GM18909 (cell line): Measurements from ENCODE around the gene HOXB13.

ENCODE experiments used
- ATAC-seq: cut with Tn5 transposase; IDR thresholded peaks from one replicate; pipeline ENCODE4 v1.9.1; 2021; ENCODE audit warnings: mild to moderate bottlenecking; ENCODE audit not compliant: unreplicated experiment, poor library complexity

Gene HOXB13

DNA sequence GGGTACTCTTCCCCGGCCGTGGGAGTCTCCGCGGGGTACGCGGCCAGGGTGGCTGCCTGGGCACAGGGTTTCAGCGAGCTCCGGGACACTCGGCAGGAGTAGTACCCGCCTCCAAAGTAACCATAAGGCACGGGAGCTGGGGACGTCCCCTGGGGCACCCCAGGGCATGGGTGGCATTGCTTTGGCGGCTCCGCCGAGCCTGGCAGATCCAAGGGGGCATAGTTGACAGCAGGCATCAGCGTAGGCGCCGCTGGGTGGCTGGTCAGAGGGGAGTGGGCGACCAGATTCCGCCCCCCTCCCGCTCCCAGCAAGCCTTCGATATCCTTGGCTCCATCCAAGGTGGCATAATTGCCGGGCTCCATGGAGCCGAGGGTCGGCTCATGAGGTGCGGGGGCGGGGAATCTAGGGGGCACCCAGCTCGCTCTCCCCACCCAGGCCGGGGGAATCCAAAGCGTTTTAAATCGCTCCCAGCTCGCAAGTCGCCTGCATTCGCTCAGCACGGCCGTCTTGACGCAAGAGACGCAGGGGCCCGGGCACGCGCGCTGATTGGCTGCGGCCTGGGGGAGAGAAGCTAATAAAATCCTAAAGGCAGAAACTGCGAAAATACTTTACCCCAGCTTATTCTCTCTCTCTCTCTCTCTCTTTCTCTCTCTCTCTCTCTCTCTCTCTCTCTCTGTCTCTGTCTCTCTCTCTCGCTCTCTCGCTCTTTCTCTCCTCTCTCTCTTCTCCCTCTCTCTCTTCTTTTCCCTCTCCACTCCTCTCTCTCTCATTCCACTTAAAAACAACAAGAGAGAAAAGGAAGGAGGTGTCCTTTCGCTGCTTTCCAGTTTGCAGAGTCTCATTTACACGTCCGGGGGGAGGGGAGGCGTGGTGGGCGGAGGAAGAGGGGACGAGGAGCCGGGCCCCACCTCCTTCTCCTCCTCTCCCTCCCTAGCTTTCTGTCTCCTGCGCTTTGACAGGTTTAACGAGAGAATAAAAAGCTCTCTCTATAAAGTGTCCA lies at the start of gene HOXB13:
Gene HOXB13 (minus strand): TSS at position 519 of the 1,000 bp plus-strand sequence. CDS start 157 bp downstream, at position 362.
- ATAC-seq = no peak

- ATAC-seq = no peak
Measured at GRCh38 chr17:48776602-48777001, 48.1 kb upstream of the HOXB13 start.

DNA sequence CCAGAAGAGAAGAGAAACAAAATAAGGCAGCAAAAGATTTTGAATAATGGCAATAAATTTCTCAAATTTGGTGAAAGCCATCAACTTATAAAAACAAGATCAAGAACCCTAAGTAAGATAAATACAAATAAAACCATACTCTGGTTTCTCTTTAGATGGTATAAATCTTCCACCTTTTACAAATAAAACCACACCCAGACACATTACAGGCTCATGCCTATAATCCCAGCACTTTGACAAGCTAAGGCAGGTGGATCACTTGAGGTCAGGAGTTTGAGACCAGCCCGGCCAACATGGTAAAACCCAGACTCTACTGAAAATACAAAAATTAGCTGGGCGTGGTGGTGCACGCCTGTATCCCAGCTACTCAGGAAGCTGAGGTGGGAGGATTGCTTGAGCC lies 44.7 kb upstream of the HOXB13 start:
- ATAC-seq = no peak

- ATAC-seq = no peak
Measured at GRCh38 chr17:48770954-48771353, 42.4 kb upstream of the HOXB13 start.

DNA sequence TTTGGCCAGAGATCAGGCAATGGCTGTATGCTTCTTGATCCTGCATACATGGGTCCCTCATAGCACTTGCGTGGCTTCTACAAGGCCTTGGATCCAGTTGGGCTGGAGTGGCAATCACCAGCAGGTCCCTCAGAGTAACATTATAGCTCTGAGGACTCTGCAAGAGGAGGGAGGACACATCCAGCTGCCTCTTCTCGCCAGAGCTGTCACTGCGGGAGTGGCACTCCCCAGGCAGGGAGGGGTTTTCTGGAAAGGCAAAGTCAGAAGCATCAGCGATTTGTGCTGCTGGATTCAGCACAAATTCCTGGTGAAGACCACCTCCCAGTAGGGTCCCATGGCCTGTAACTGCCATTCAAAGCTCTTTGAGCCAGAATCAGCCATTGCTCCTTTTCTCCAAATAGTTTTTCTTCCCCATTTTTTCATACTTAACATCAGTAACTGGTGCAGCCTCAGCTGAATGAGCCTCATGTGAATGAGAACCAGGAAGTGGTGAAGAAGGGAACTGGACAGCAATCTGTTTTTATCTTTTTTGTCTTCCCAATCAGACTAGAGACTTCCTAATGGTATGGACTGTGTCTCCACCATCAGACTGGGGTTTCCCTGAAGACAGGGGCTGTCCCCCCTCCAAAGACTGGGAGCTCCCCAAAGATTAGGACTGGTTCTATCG lies 40.6 kb upstream of the HOXB13 start:
- ATAC-seq = no peak

DNA sequence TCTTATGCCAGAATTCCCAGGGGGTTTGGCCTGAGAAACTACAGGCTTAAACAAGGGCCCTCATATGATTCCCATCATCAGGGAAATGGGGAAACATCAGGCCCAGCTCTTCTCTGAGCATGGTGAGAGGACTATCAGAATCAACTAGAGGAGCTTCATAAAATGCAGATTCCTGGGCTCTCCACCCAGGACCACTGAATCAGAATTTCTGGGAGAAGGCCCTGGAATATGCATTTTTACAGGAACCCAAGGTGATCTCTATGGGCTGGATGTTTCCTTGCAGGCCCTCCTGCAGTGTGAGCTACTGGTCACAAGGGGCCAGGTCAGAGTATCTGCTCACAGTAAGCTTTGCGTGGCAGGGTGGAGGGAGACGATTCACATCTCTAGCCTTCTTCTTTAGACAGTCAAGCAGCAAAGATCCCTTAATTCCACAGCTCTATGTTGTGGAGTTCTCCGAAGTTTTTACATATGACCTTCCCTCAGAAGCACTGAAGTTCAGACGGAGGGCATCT lies 38.8 kb upstream of the HOXB13 start:
- no peak for ATAC-seq

DNA sequence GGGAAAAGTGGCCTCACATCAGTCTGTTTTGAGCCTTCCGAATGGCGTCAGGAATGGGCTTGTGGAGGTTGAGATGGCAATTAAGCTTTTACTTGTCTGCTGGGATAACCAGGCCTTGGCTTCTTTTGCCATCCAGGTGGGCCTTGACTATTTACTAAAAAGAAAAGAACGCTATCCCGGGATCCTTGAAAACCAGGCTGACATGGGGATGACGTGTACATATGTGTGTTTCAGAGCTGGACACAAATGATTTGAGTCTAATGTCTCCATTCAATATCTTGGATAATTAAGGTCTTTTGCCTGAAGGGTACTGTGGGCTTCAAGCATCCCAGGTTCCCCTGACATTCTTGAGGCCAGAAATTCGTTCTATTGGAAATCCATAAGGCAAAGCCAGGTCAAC lies 32.6 kb upstream of the HOXB13 start:
- ATAC-seq = no peak

GRCh38 chr17:48760411-48760810 lies 31.9 kb upstream of the HOXB13 start:
- no peak for ATAC-seq

GRCh38 chr17:48759288-48759687 lies 30.7 kb upstream of the HOXB13 start:
- no peak for ATAC-seq

- ATAC-seq = no peak
Measured at GRCh38 chr17:48757524-48757961, 29.0 kb upstream of the HOXB13 start.

DNA sequence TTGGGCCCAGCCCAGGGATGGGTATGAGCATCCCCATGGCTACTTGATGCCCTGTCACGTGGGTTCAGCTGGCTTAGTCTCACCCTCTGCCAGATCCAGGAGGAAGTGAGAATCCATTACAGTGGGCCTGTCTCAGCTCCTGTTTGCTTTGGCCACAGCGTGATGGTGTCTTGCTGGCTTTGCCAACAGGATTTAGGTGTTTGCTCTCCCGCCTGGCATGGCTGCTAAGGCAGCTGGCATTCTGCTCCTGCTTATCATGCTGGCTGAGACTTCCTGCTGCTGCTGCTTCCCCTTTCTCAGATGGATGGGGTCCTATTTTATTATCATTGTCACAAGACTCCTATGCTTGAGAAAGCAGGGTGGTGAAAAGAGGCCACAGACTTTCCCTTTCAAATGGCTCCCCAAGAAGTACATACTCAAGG lies 28.3 kb upstream of the HOXB13 start:
- no peak for ATAC-seq

DNA sequence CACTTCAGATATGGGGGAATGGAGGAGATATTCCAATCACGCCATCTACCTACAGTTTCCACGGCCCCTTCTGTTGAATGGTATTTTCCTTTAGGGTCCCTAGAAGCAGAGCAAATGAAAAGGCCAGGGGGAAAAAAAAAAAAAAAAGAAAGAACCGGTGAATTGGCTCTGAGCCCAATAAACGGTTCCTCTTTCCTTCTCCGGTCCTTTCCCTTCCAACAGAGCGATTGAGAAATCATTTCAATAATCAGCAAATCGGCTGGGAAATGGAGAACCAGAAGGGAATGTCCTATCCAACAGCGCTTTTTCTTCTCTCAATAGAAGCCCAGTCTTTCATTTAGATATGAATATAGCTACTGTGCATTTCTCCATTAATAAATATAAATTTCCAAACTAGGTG lies 26.8 kb upstream of the HOXB13 start:
- ATAC-seq = no peak

GRCh38 chr17:48754500-48755261 lies 26.1 kb upstream of the HOXB13 start:
- no peak for ATAC-seq

GRCh38 chr17:48753794-48754499 lies 25.4 kb upstream of the HOXB13 start:
- no peak for ATAC-seq

GRCh38 chr17:48752399-48753288 lies 24.1 kb upstream of the HOXB13 start:
- ATAC-seq = no peak

- ATAC-seq = no peak
Measured at GRCh38 chr17:48751733-48752398, 23.3 kb upstream of the HOXB13 start.

DNA sequence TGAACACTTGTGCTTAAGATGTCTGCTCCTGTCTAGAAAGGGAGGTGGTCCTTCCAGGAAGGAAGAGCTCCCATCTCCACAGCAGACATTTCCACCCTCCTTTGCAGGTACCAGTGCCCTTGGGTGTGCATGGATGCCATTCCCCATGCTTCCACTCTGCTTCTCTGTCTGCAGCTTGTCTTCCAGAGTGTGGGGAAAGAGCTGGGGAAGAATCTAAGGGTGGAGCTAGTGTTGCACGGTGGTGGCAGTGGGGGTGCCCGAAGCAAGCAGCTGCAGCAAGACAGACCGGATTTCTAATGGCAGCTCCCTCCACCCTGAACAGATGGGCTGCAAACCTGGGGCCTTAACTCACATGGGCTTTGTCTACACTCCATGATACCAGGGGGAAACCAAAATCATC lies 22.6 kb upstream of the HOXB13 start:
- ATAC-seq = no peak
